ENCODE data around the gene IPO11. TPM values are rescaled to one million over a fixed set of nuclear protein-coding genes. Genes with fewer than 3 reads are reported as not detected.
"Not testable (repeated sequence)": the region's sequence is repeated elsewhere in the genome, so short reads cannot be mapped to it uniquely, and the experiment has no call there.

The IPO11 gene
- total RNA-seq, 8 experiments from 2014 or later = 12.6 to 36.7 (median 18.9) TPM

- ATAC-seq (replicated peaks in 6 of 8) = no peak
- Histone ChIP-seq H3K4me3 (no peak overlapping the region), H3K27ac (no peak overlapping the region), H3K4me1 (replicated peaks in 1 of 2) (no peaks in the 10 kb centered on the region)
- WGBS, 10 experiments = 62 to 100% (median 80%) methylated on average over 1 to 11 of the region's 11 CpGs
- in situ Hi-C loops (cut with MboI; ENCODE audit: low pct_unique_long_range_greater_than_20kb in 2 of 9, low sequenced_read_pairs in 9 of 9, unreplicated experiment in 9 of 9) = no loop called here
These were observed 241.5 kb downstream of the IPO11 start for GRCh38 chr5:62653864-62654575.

GRCh38 chr5:62657772-62658171 is 245.2 kb downstream of the IPO11 start:
- H3K4me3 ChIP-seq; in situ Hi-C loops (cut with MboI; ENCODE audit: low pct_unique_long_range_greater_than_20kb in 2 of 9, low sequenced_read_pairs in 9 of 9, unreplicated experiment in 9 of 9); ATAC-seq (replicated peaks in 6 of 8); H3K4me1 ChIP-seq (replicated peaks in 1 of 2); H3K27ac ChIP-seq: not testable (repeated sequence)

GRCh38 chr5:62661126-62661525 is 248.6 kb downstream of the IPO11 start:
- 0 to 84% (median 21%) methylated on average over 1 to 6 of the region's 8 CpGs; no CpG with 5 or more reads in 6 of the 10 experiments for WGBS, 10 experiments
- no peak for ATAC-seq (replicated peaks in 6 of 8)

GRCh38 chr5:62662521-62662920 is 250.0 kb downstream of the IPO11 start:
- in situ Hi-C loops (cut with MboI; ENCODE audit: low pct_unique_long_range_greater_than_20kb in 2 of 9, low sequenced_read_pairs in 9 of 9, unreplicated experiment in 9 of 9) = no loop called here
- ATAC-seq (replicated peaks in 6 of 8) = no peak
- 38 to 100% (median 67%) methylated on average over 1 to 2 of the region's 2 CpGs; no CpG with 5 or more reads in 3 of the 10 experiments for WGBS, 10 experiments
- H3K4me1 ChIP-seq (replicated peaks in 1 of 2) = no peaks in the 10 kb centered on the region
- H3K27ac ChIP-seq = no peak overlapping the region
- no peak overlapping the region for H3K4me3 ChIP-seq

More at GRCh38 chr5:62661126-62661525, 248.6 kb downstream of the IPO11 start:
- H3K4me1 ChIP-seq (replicated peaks in 1 of 2) = no peaks in the 10 kb centered on the region
- H3K4me3 ChIP-seq = no peak overlapping the region
- in situ Hi-C loops (cut with MboI; ENCODE audit: low pct_unique_long_range_greater_than_20kb in 2 of 9, low sequenced_read_pairs in 9 of 9, unreplicated experiment in 9 of 9) = no loop called here
- no peak overlapping the region for H3K27ac ChIP-seq

GRCh38 chr5:62671479-62671878 is 258.9 kb downstream of the IPO11 start:
- no peak overlapping the region for H3K4me3 ChIP-seq
- 29 to 100% (median 86%) methylated on average over 1 of the region's 1 CpG; no CpG with 5 or more reads in 6 of the 10 experiments for WGBS, 10 experiments
- in situ Hi-C loops (cut with MboI; ENCODE audit: low pct_unique_long_range_greater_than_20kb in 2 of 9, low sequenced_read_pairs in 9 of 9, unreplicated experiment in 9 of 9) = no loop called here
- no peak overlapping the region for H3K27ac ChIP-seq
- ATAC-seq (replicated peaks in 6 of 8) = no peak
- H3K4me1 ChIP-seq (replicated peaks in 1 of 2) = no peaks in the 10 kb centered on the region

- in situ Hi-C loops (cut with MboI; ENCODE audit: low pct_unique_long_range_greater_than_20kb in 2 of 9, low sequenced_read_pairs in 9 of 9, unreplicated experiment in 9 of 9); H3K4me1 ChIP-seq (replicated peaks in 1 of 2); H3K27ac ChIP-seq; H3K4me3 ChIP-seq; ATAC-seq (replicated peaks in 6 of 8): not testable (repeated sequence)
These were observed 264.0 kb downstream of the IPO11 start for GRCh38 chr5:62676596-62676995.

Other genes with a start within 250 kb of the IPO11 start
- gene KIF2A, start 106.6 kb upstream of the IPO11 start, total RNA-seq = 100 to 1,000 TPM in 1 of 8 experiments, 10 to 100 TPM in 7; 40.2 to 104 (median 65.4) TPM
- gene DIMT1, start 8.9 kb upstream of the IPO11 start, total RNA-seq = 10 to 100 TPM; 20.6 to 35.4 (median 27.5) TPM
- gene LRRC70, start 166.1 kb downstream of the IPO11 start, total RNA-seq = 1 to 10 TPM in 6 of 8 experiments, under 1 TPM in 2; 0.58 to 4.3 (median 1.5) TPM